ENCODE data around the gene ACSM3.

The ACSM3 gene

GRCh38 chr16:20846030-20846429 lies 82.2 kb downstream of the ACSM3 start:
- H3K36me3 ChIP-seq (ENCODE audit: control insufficient read depth, insufficient read depth, low read length), result no peaks in the 10 kb centered on the region
- no peak overlapping the region for H3K4me3 ChIP-seq (ENCODE audit: low read depth, low read length)
- no peak overlapping the region for H3K27ac ChIP-seq

GRCh38 chr16:20846551-20846950 lies 82.7 kb downstream of the ACSM3 start:
- no peaks in the 10 kb centered on the region for H3K36me3 ChIP-seq (ENCODE audit: control insufficient read depth, insufficient read depth, low read length)
- no peak for TF ChIP-seq CTCF (IDR thresholded peaks at IDR 0.05)
- no peak overlapping the region for H3K4me2 ChIP-seq (ENCODE audit: low read length)
- no peak overlapping the region for H3K4me3 ChIP-seq (ENCODE audit: low read depth, low read length)
- H2AFZ ChIP-seq, result no peak overlapping the region
- no peak overlapping the region for H3K27ac ChIP-seq
- H3K4me1 ChIP-seq, result peaks cover 31% of the 10 kb centered on the region
- no peaks in the 10 kb centered on the region for H3K27me3 ChIP-seq (ENCODE audit: control insufficient read depth, insufficient read depth, low read length)
- H3K79me2 ChIP-seq, result no peaks in the 10 kb centered on the region
- no peaks in the 10 kb centered on the region for H3K9me3 ChIP-seq (ENCODE audit: control insufficient read depth, low read length)
- H3K9ac ChIP-seq, result no peak overlapping the region

More at GRCh38 chr16:20846030-20846429, 82.2 kb downstream of the ACSM3 start:
- H3K9me3 ChIP-seq (ENCODE audit: control insufficient read depth, low read length), result no peaks in the 10 kb centered on the region
- TF ChIP-seq CTCF (IDR thresholded peaks at IDR 0.05), result no peak
- H3K4me1 ChIP-seq, result peaks cover 29% of the 10 kb centered on the region
- no peak overlapping the region for H2AFZ ChIP-seq
- H3K4me2 ChIP-seq (ENCODE audit: low read length), result no peak overlapping the region
- no peak overlapping the region for H3K9ac ChIP-seq
- H3K79me2 ChIP-seq, result no peaks in the 10 kb centered on the region
- no peaks in the 10 kb centered on the region for H3K27me3 ChIP-seq (ENCODE audit: control insufficient read depth, insufficient read depth, low read length)
